ENCODE results near the gene SLC6A3.

Gene SLC6A3

DNA sequence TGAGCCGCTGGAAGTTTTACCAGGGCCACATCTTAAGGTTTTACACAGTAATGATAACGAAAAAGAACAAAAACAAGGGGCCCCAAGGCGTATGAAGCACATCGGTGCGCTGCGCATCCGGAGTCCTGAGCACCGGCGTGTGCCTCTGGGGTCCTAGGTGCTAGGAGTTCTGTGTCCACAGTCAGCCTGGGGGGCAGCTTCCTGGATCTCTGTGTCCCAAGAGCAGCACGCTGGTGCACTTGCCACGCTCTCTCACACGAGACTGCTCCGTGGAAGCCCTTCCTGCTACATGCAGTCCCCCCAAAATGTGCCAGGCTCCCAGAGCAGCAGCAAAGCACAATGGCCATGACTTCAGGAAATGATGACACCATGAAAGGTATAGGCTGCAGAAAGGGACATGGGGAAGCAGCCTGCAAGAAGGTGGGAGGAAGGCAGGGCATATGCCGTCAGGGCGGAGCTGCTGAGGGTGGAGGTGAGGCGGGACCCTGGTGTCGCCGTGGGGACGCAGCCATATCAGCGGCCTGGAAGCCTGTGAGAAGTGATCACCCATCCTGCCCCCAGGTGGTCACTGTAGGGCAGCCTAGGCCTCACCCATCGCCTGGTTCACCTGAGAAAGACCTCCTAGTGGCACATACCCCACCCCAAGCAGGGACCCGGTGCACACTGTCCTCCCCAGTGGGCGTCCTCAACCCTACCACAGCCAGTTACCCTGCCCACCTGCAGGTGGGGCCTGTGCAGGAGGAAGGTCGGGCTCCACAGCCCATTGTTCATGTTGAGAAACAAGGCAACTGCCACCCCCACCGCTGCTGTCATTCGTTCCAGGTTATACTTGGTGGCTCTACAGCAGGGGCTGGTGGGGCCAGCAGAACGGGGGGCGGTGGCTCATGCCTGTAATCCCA, 23.6 kb upstream of the SLC6A3 start:
- Histone ChIP-seq H3K9ac (ENCODE audit: low read depth, low read length, poor library complexity, severe bottlenecking) (no peak overlapping the region), H3K9me3 (ENCODE audit: insufficient read depth, low read depth, low read length) (no peaks in the 10 kb centered on the region), H3K36me3 (ENCODE audit: insufficient read depth, low read length) (peaks cover 21% of the 10 kb centered on the region; the same call in 1 of the 2 replicates), H4K20me1 (ENCODE audit: insufficient read depth, low read length, poor library complexity, severe bottlenecking) (no peaks in the 10 kb centered on the region), H3F3A (ENCODE audit: low read depth) (no peaks in the 10 kb centered on the region), H2AFZ (ENCODE audit: low read length) (no peak overlapping the region), H3K4me2 (ENCODE audit: low read depth, low read length, poor library complexity, severe bottlenecking) (no peak overlapping the region), H3K4me3 (ENCODE audit: low read length, poor library complexity, severe bottlenecking) (no peak overlapping the region), H3K4me1 (ENCODE audit: insufficient read depth, low read length, poor library complexity, severe bottlenecking) (no peaks in the 10 kb centered on the region), H3K9me2 (replicated peaks; ENCODE audit: low read depth, low read length) (no peaks in the 10 kb centered on the region), H3K27me3 (ENCODE audit: insufficient read depth, low read length, poor library complexity, severe bottlenecking) (no peaks in the 10 kb centered on the region), H3K79me2 (ENCODE audit: insufficient read depth, low read length) (no peaks in the 10 kb centered on the region)
- no peak for TF ChIP-seq EZH2phosphoT487 (IDR thresholded peaks at IDR 0.05; ENCODE audit: borderline replicate concordance)
- TF ChIP-seq, protein P1, sequence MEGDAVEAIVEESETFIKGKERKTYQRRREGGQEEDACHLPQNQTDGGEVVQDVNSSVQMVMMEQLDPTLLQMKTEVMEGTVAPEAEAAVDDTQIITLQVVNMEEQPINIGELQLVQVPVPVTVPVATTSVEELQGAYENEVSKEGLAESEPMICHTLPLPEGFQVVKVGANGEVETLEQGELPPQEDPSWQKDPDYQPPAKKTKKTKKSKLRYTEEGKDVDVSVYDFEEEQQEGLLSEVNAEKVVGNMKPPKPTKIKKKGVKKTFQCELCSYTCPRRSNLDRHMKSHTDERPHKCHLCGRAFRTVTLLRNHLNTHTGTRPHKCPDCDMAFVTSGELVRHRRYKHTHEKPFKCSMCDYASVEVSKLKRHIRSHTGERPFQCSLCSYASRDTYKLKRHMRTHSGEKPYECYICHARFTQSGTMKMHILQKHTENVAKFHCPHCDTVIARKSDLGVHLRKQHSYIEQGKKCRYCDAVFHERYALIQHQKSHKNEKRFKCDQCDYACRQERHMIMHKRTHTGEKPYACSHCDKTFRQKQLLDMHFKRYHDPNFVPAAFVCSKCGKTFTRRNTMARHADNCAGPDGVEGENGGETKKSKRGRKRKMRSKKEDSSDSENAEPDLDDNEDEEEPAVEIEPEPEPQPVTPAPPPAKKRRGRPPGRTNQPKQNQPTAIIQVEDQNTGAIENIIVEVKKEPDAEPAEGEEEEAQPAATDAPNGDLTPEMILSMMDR (conservative IDR thresholded peaks at IDR 0.05; ENCODE audit: low read length) = peak; percentile 13; the same call in 1 of the 2 replicates

DNA sequence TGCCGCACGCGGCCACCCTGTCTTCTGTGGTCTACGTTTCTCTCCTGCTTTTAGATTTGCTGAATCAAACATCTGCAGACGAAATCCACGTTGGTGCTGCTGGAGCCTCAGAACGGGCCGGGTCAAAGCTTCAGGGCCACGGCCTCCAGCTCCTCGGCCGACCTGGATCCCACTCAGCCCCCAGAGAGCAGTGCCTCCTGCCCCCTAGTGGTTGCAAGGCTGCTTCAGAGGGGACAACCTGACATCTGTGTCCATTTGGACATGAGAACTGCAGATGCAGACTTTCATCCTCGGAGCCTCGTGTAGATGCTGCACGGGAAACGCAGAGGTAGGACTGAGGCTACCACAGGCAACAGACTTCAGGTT, 23.0 kb upstream of the SLC6A3 start:
- H3K4me3 ChIP-seq (ENCODE audit: low read length, poor library complexity, severe bottlenecking) = no peak overlapping the region
- H3F3A ChIP-seq (ENCODE audit: low read depth) = no peaks in the 10 kb centered on the region
- no peaks in the 10 kb centered on the region for H3K9me2 ChIP-seq (replicated peaks; ENCODE audit: low read depth, low read length)
- H2AFZ ChIP-seq (ENCODE audit: low read length) = no peak overlapping the region
- TF ChIP-seq EZH2phosphoT487 (IDR thresholded peaks at IDR 0.05; ENCODE audit: borderline replicate concordance) = no peak
- TF ChIP-seq, protein P1 (conservative IDR thresholded peaks at IDR 0.05; ENCODE audit: low read length) = peak; percentile 87
- no peaks in the 10 kb centered on the region for H3K27me3 ChIP-seq (ENCODE audit: insufficient read depth, low read length, poor library complexity, severe bottlenecking)
- H3K4me2 ChIP-seq (ENCODE audit: low read depth, low read length, poor library complexity, severe bottlenecking) = no peak overlapping the region
- H3K79me2 ChIP-seq (ENCODE audit: insufficient read depth, low read length) = no peaks in the 10 kb centered on the region
- no peaks in the 10 kb centered on the region for H3K4me1 ChIP-seq (ENCODE audit: insufficient read depth, low read length, poor library complexity, severe bottlenecking)
- H3K9me3 ChIP-seq (ENCODE audit: insufficient read depth, low read depth, low read length) = no peaks in the 10 kb centered on the region
- peaks cover 24% of the 10 kb centered on the region; the same call in 1 of the 2 replicates for H3K36me3 ChIP-seq (ENCODE audit: insufficient read depth, low read length)
- no peak overlapping the region for H3K9ac ChIP-seq (ENCODE audit: low read depth, low read length, poor library complexity, severe bottlenecking)
- H4K20me1 ChIP-seq (ENCODE audit: insufficient read depth, low read length, poor library complexity, severe bottlenecking) = no peaks in the 10 kb centered on the region

DNA sequence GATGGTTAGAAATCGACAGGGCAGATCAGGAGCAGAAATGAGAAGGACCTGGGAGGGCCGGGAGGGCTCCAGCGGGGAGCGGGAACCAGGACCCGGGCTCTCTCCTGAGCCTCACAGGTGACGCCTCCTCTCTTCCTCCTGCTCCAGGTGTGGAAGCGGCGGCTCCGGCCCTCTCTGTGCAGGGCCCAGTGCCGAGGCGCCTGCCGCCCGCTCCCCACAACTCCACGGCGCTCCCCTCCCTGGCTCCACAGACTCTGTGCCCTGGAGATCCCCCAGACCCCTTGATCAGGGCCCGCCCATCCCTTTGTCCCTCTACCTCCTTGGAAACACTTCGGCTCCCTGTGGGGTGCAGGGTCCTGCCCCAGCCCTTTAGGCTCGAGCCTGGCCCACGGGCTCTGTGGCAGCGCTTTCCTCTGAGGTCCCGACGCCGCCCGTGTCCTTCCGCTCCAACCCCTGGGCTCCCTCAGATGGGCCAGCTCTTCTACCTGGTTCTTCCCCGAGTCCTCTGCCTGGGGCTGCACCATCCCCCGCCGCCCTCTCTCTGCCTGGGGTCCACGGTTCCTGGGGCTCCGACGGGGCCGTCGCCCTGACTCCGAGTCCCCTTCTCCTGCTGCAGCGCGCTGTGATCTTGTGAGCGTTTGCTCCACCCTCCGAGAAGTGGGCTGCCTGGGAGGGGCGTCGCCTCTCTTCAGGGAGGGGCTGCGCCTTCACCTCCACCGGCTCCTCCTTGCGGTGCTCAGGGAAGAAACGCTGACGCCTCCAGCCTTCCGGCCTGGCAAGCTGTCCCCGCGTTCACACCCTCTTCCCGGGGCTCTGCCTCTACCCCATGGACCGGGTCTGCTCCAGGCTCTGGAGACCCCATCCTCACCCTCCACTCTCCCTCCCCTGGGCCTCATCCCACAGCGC, 22.4 kb upstream of the SLC6A3 start:
- Histone ChIP-seq H3K4me1 (ENCODE audit: insufficient read depth, low read length, poor library complexity, severe bottlenecking) (no peaks in the 10 kb centered on the region), H3K4me2 (ENCODE audit: low read depth, low read length, poor library complexity, severe bottlenecking) (no peak overlapping the region), H3K27me3 (ENCODE audit: insufficient read depth, low read length, poor library complexity, severe bottlenecking) (no peaks in the 10 kb centered on the region), H3F3A (ENCODE audit: low read depth) (no peaks in the 10 kb centered on the region), H3K36me3 (ENCODE audit: insufficient read depth, low read length) (peaks cover 24% of the 10 kb centered on the region; the same call in 1 of the 2 replicates), H4K20me1 (ENCODE audit: insufficient read depth, low read length, poor library complexity, severe bottlenecking) (no peaks in the 10 kb centered on the region), H3K9me3 (ENCODE audit: insufficient read depth, low read depth, low read length) (no peaks in the 10 kb centered on the region), H3K9ac (ENCODE audit: low read depth, low read length, poor library complexity, severe bottlenecking) (no peak overlapping the region), H3K4me3 (ENCODE audit: low read length, poor library complexity, severe bottlenecking) (no peak overlapping the region), H3K79me2 (ENCODE audit: insufficient read depth, low read length) (no peaks in the 10 kb centered on the region), H3K9me2 (replicated peaks; ENCODE audit: low read depth, low read length) (no peaks in the 10 kb centered on the region), H2AFZ (ENCODE audit: low read length) (no peak overlapping the region)
- no peak for TF ChIP-seq EZH2phosphoT487 (IDR thresholded peaks at IDR 0.05; ENCODE audit: borderline replicate concordance)
- TF ChIP-seq, protein P1 (conservative IDR thresholded peaks at IDR 0.05; ENCODE audit: low read length) = no peak
